ENCODE results near the gene GGT5. TPM values are rescaled to one million over a fixed set of nuclear protein-coding genes. Genes with fewer than 3 reads are reported as not detected.
"Not testable (repeated sequence)": the region's sequence is repeated elsewhere in the genome, so short reads cannot be mapped to it uniquely, and the experiment has no call there.

Gene GGT5
- total RNA-seq, 1 donor from 2014 or later = 21.0 TPM

GRCh38 chr22:24189249-24190158 lies 55.4 kb downstream of the GGT5 start:
- DNase-seq (peak; percentile 83), ATAC-seq (ENCODE audit: poor library complexity) (peak; percentile 94)
- intact Hi-C loops (cut with DNase I) = loop anchor here (10.0 kb wide), 1 partner anchor 335 kb away; no protein-coding TSS in a partner anchor

GRCh38 chr22:24188705-24189248 lies 56.1 kb downstream of the GGT5 start:
- intact Hi-C loops (cut with DNase I) = loop anchor here (10.0 kb wide), 1 partner anchor 336 kb away; no protein-coding TSS in a partner anchor
- ATAC-seq (ENCODE audit: poor library complexity) = no peak
- DNase-seq = no peak

- intact Hi-C loops (cut with DNase I) = loop anchor here (10.0 kb wide), 1 partner anchor 337 kb away; no protein-coding TSS in a partner anchor
- DNase-seq = no peak
- ATAC-seq (ENCODE audit: poor library complexity) = no peak
These were observed 56.9 kb downstream of the GGT5 start for GRCh38 chr22:24187731-24188644.

- DNase-seq (no peak), ATAC-seq (ENCODE audit: poor library complexity) (no peak)
- intact Hi-C loops (cut with DNase I) = loop anchor here (10.0 kb wide), 1 partner anchor 338 kb away; no protein-coding TSS in a partner anchor
These were observed 57.8 kb downstream of the GGT5 start for GRCh38 chr22:24186892-24187670.

GRCh38 chr22:24186352-24186740 lies 58.5 kb downstream of the GGT5 start:
- ATAC-seq (ENCODE audit: poor library complexity) (no peak), DNase-seq (no peak)
- intact Hi-C loops (cut with DNase I) = loop anchor here (10.0 kb wide), 1 partner anchor 338 kb away; no protein-coding TSS in a partner anchor

GRCh38 chr22:24185501-24186351 lies 59.2 kb downstream of the GGT5 start:
- DNase-seq (no peak), ATAC-seq (ENCODE audit: poor library complexity) (no peak)

GRCh38 chr22:24185001-24185500 lies 59.8 kb downstream of the GGT5 start:
- no peak for ATAC-seq (ENCODE audit: poor library complexity)
- DNase-seq = no peak
- intact Hi-C loops (cut with DNase I) = loop anchor here (10.0 kb wide), 1 partner anchor 340 kb away; no protein-coding TSS in a partner anchor

More at GRCh38 chr22:24185501-24186351, 59.2 kb downstream of the GGT5 start:
- intact Hi-C loops (cut with DNase I) = loop anchor here (10.0 kb wide), 1 partner anchor 339 kb away; no protein-coding TSS in a partner anchor

GRCh38 chr22:24184057-24184798 lies 60.7 kb downstream of the GGT5 start:
- intact Hi-C loops (cut with DNase I) = loop anchor here (10.0 kb wide), 1 partner anchor 341 kb away; no protein-coding TSS in a partner anchor
- ATAC-seq (ENCODE audit: poor library complexity) = no peak
- DNase-seq = peak; percentile 11

GRCh38 chr22:24183321-24184031 lies 61.4 kb downstream of the GGT5 start:
- intact Hi-C loops (cut with DNase I) = loop anchor here (10.0 kb wide), 1 partner anchor 341 kb away; no protein-coding TSS in a partner anchor
- no peak for ATAC-seq (ENCODE audit: poor library complexity)
- peak; percentile 38 for DNase-seq

GRCh38 chr22:24182900-24183246 lies 62.0 kb downstream of the GGT5 start:
- intact Hi-C loops (cut with DNase I) = loop anchor here (10.0 kb wide), 1 partner anchor 342 kb away; no protein-coding TSS in a partner anchor
- not testable (repeated sequence) for DNase-seq

GRCh38 chr22:24181996-24182899 lies 62.6 kb downstream of the GGT5 start:
- ATAC-seq (ENCODE audit: poor library complexity) (no peak), DNase-seq (peak; percentile 47)
- intact Hi-C loops (cut with DNase I) = loop anchor here (10.0 kb wide), 1 partner anchor 343 kb away; no protein-coding TSS in a partner anchor

More at GRCh38 chr22:24182900-24183246, 62.0 kb downstream of the GGT5 start:
- not testable (repeated sequence) for ATAC-seq (ENCODE audit: poor library complexity)

GRCh38 chr22:24181088-24181995 lies 63.5 kb downstream of the GGT5 start, which contains the start of gene SUSD2:
SUSD2 (plus strand) TSS chr22:24181487; CDS start chr22:24181520, 33 bp downstream.
- peak; percentile 4 for ATAC-seq (ENCODE audit: poor library complexity)
- peak; percentile 66 for DNase-seq
- intact Hi-C loops (cut with DNase I) = loop anchor here (10.0 kb wide), 1 partner anchor 343 kb away; no protein-coding TSS in a partner anchor

Measured in Right ventricle myocardium superior (tissue), 1 donor.